Activated CD4-positive, CD25-positive, alpha-beta regulatory T cell (primary cell): ENCODE results near the gene RGL1.
A peak's percentile ranks its signal among the peaks of the same experiment; 100 is the strongest.

ENCODE experiments used
- DNase-seq, 4 experiments: peaks; one replicate each; lab custom pipeline; 2025; lab: John Stamatoyannopoulos, UW

The RGL1 gene

DNA sequence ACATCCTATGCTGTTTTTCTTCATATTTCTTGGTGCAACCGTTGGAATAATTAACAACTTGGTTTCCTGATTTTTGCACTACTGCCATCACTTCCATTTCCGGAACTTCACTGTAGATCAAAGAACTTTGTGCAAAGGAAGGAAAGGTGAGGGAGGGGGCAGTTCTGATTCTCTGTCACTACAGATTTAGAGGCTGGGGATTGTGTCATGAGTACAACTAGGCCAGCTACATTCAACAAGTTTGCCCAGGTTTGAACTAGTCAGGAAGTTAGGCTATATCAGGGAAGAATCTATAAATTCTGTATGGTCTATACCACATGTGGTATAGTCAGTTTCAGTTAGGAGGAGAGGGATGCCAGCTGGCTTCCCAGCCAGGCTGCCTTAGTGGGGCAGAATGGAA is 84.2 kb downstream of the RGL1 start:
- no peak for DNase-seq

- no peak for DNase-seq
Measured at GRCh38 chr1:183891158-183891856, 86.4 kb downstream of the RGL1 start.

GRCh38 chr1:183892351-183892793 is 87.5 kb downstream of the RGL1 start:
- no peak for DNase-seq

DNA sequence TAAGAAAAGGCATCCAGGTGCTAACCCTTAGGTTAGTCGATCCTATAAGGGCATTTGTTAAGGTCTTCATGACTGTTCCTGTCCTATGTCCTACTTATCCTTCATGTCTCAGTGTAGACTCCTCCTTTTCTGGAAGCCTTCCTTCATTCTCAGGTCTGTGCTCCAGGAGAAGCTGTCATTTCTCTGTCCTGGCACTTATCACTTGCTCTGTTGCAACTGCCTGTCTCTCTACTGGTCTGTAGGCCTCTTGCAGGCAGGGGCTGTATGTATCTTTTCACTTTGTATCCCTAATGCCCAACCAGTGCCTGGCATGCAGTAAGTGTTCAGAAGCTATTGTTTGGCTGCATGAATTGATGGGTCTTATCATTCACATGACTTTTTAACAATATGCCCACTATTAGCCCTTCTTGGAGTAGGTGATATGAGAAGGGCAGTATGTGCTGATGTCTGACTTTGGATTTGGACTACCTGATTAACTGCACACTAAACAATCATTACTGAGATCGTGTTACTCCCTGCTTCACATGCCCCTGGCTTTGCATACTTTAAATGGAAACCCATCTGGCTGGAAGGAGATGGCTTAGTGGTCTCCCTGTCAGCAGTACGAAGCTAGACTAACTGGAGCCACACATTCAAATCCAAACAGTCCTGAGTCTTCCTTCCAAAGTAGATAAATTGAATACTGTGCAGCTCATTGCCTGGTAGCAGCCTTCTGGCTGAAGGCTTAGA is 88.8 kb downstream of the RGL1 start:
- DNase-seq, result no peak

- no peak for DNase-seq
Measured at GRCh38 chr1:183894290-183894565, 89.3 kb downstream of the RGL1 start.

GRCh38 chr1:183896466-183897048 is 91.6 kb downstream of the RGL1 start:
- no peak for DNase-seq

DNA sequence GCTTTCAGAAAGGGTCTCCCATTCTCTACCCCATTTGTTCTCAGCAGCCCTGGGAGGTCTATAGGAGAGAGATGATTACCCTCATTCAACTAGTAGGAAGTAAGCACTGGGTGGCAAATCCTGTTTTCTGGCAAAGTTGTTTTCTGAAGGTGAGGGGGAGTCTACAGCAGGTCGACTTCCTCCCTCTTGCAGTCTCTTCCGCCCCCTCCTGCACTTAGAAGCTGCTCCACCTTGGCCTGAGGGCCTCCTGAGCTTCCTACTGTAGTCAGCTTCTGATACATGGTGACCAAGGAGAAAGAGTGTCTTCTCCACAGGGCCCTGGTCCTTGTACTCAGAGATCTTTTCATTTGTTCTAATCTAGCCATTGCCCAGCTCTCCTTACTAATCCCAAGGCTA is 93.1 kb downstream of the RGL1 start:
- no peak for DNase-seq

- DNase-seq, result no peak
Measured at GRCh38 chr1:183898610-183899009, 93.7 kb downstream of the RGL1 start.

DNA sequence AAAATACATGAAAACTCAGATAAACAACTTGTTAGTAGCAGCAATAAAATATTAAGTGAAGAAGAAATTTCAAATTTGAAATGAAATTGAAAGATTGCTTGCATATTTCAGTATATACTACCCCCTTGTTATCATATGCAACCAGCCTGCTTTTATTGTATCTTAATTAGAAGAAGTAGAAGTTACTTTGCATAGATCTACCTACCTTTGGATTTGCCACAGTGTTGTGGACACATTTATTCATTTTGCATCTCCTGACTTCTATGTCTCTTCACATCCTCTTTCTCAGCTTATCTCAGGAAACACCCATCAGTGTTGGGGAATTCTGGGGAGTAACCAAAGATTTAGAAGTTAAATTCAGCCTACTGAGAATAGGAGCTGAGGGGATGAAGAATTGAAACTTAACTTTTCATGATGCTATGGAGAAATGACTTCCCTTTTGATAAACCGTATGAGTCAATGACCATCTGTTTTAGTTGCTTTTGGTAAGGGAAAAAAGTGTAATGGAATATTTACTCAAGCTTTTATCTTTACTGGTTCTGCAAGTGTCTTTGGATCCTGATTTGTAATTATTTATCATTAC is 96.9 kb downstream of the RGL1 start:
- DNase-seq, result no peak

- no peak for DNase-seq
Measured at GRCh38 chr1:183903101-183903500, 98.2 kb downstream of the RGL1 start.

GRCh38 chr1:183905508-183906113 is 100.7 kb downstream of the RGL1 start:
- DNase-seq, result no peak

DNA sequence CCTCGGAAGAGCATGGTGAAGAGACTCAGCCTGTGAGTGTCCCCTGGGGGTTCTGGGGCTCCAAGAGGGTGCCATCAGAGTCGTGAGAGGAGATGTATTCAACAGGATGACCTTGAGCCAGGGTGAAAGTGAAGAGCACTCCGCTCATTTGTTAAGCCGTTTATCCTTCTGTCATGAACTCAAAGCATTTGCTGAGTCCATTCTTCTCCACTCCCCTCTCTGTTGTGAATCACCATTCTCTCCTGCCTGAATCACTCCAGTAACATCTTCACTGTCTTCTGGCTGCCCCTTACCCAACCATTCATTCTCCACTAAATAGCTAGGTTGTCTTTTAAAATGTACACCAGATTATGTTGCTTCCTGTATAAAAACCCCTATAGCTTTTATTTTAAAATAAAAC is 102.2 kb downstream of the RGL1 start:
- DNase-seq, result no peak

DNA sequence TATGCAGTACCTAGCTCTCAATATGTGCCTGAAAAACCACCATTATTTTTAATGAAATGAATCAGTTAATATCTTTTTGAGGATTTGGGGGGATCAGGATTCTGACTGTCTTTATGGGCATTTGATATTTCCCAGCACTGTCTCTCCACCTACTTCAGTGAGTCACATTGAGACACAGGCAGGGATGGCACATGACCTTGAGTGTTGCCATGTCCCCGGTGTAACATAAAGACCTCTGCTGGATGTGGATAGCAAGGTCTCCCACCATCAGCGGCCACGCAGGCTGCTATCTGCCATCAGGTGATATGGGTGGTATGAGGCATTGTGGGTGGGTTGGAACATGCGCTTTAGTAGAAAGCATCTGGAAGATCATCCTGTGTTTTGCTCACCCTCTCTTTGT is 103.2 kb downstream of the RGL1 start:
- DNase-seq, result no peak

DNA sequence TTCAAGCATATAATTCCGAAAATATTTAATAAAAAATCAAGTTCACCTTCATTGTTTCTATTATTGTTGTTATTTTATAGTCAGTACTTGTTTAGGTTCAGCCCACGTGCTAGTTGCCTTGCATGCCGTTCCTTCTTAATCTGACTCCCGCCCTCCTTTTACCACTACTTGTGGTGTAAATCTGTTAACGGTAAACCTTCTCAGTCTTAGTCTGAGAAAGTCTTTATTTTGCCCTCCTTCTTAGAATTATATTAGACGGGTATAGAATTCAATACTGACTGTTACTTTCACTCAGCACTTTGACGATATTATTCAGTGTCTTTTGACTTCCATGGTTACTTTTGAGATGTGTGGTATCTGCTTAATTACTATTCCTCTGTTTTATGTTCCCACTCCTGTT is 104.8 kb downstream of the RGL1 start:
- no peak for DNase-seq

GRCh38 chr1:183910845-183911244 is 105.9 kb downstream of the RGL1 start:
- DNase-seq, result no peak

- DNase-seq, result no peak
Measured at GRCh38 chr1:183911285-183911684, 106.4 kb downstream of the RGL1 start.

GRCh38 chr1:183912265-183912886 is 107.5 kb downstream of the RGL1 start:
- no peak for DNase-seq

DNA sequence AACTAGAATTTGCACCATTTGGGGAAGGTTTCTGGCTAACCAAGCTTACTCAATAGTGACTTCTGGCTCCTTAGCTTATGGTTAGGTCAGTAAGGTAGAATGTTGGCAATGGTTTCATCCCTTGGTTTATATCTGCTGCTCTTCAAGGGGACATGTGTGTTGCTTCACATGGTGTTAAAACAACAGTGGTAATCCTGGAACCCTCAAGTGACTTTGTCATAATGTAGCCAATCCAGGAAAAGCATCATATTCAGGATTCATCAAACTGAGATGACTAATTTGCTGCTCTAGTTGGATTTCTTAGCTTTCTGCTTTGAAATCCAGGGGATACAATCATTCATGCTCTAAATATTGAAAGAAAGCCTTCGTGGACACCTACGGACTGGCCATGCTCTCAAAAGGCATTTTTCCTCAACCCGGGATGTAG is 108.7 kb downstream of the RGL1 start:
- no peak for DNase-seq

GRCh38 chr1:183914276-183914675 is 109.4 kb downstream of the RGL1 start:
- DNase-seq, result no peak

- no peak for DNase-seq
Measured at GRCh38 chr1:183914891-183915290, 110.0 kb downstream of the RGL1 start.

DNA sequence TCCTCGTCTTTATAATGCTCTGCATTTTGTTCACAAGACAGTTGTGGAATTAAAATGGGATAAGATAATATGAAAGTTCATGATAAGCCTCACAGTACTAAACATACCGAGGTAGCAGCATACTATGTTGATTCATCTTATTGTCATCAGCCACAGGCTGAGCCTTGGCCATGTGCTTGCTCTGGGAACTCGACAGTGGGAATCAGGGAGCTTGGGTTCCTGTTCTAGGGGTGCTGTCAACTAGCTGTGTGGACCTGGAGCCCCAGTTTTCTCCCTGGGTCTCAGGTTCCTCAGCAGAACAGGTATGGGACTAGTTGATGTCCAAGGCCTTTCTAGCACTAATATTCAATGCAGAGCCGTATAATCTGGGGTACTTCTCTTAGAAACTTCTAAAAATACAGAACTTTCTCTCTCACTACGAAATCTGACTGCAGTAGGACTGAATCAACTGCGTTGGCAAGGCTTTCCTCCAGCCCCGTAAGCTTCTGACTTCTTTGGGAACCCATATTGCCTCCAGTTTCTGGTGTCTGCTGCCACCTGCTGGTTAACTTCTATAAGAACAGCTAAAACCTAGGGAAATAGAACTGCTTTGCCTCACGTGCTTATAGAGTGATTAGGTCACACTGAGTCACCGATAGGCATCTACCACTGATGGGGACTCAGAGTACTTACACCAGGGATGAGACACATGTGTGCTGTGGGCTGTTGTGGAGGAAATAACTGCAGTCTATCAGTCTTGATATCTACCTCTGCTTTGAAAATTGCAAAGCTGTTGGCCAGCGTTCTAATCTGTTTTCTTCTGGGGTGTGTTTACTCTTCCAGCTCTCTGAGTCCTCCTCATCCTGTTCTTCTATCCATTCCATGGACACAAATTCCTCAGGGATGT is 110.9 kb downstream of the RGL1 start:
- DNase-seq, result peak; percentile 32 to 53 (median 38)
